ENCODE data around the gene LRRC27. TPM values are rescaled to one million over a fixed set of nuclear protein-coding genes. Genes with fewer than 3 reads are reported as not detected.

LRRC27 gene
- total RNA-seq, 2 experiments from 2014 or later = 2.4 to 2.8 TPM

- CTCF ChIA-PET = no interaction called here
- peaks cover 32% of the 10 kb centered on the region for H3K4me1 Mint-ChIP-seq (ENCODE audit: low read depth)
- TF ChIP-seq CTCF (IDR thresholded peaks at IDR 0.05) = no peak
- no peak overlapping the region for H3K27ac ChIP-seq (ENCODE audit: low read depth in 1 of 2, low read length in 2 of 2)
- no peaks in the 10 kb centered on the region for H3K9me3 Mint-ChIP-seq
- peaks cover 3% of the 10 kb centered on the region for H3K36me3 ChIP-seq (ENCODE audit: insufficient read depth, low read length)
- ATAC-seq (ENCODE audit: poor library complexity) = no peak
- no peak overlapping the region for H3K27ac Mint-ChIP-seq
- no peak overlapping the region for H3K4me3 Mint-ChIP-seq
- H3K27me3 ChIP-seq (ENCODE audit: control insufficient read depth in 1 of 2, insufficient read depth in 2 of 2, low read length in 2 of 2) = no peaks in the 10 kb centered on the region
- no peak for DNase-seq
- H3K27me3 Mint-ChIP-seq = no peaks in the 10 kb centered on the region
- H3K9me3 ChIP-seq (ENCODE audit: control insufficient read depth in 1 of 2, insufficient read depth in 1 of 2, low read length in 2 of 2) = no peaks in the 10 kb centered on the region
- H3K36me3 Mint-ChIP-seq (ENCODE audit: low read depth) = peaks cover 8% of the 10 kb centered on the region
- H3K4me3 ChIP-seq (ENCODE audit: low read length) = no peak overlapping the region
- peaks cover 49% of the 10 kb centered on the region for H3K4me1 ChIP-seq (ENCODE audit: insufficient read depth, low read length)
- POLR2A ChIA-PET = interaction anchor here (0.9 kb wide), 1 partner anchor 25 kb away, joined by 3 read pairs; no protein-coding TSS in a partner anchor
- intact Hi-C loops (cut with DNase I, micrococcal nuclease) = no loop called here
Observed at GRCh38 chr10:132418527-132419416, 86.8 kb downstream of the LRRC27 start.

- CTCF ChIA-PET = interaction anchor here (1.1 kb wide), 1 partner anchor 26 kb away, joined by 4 read pairs; no protein-coding TSS in a partner anchor
- no peak overlapping the region for H3K27ac Mint-ChIP-seq
Observed at GRCh38 chr10:132419538-132420468, 87.8 kb downstream of the LRRC27 start.

More at GRCh38 chr10:132419538-132420468, 87.8 kb downstream of the LRRC27 start:
- Histone ChIP-seq H3K4me1 (ENCODE audit: insufficient read depth, low read length) (peaks cover 49% of the 10 kb centered on the region), H3K27me3 (ENCODE audit: control insufficient read depth in 1 of 2, insufficient read depth in 2 of 2, low read length in 2 of 2) (no peaks in the 10 kb centered on the region), H3K36me3 (ENCODE audit: insufficient read depth, low read length) (peaks cover 3% of the 10 kb centered on the region), H3K4me3 (ENCODE audit: low read length) (no peak overlapping the region), H3K9me3 (ENCODE audit: control insufficient read depth in 1 of 2, insufficient read depth in 1 of 2, low read length in 2 of 2) (no peaks in the 10 kb centered on the region), H3K27ac (ENCODE audit: low read depth in 1 of 2, low read length in 2 of 2) (no peak overlapping the region)
- TF ChIP-seq CTCF (IDR thresholded peaks at IDR 0.05) = no peak
- intact Hi-C loops (cut with DNase I, micrococcal nuclease) = no loop called here
- Mint-ChIP-seq H3K4me1 (ENCODE audit: low read depth) (peaks cover 32% of the 10 kb centered on the region), H3K9me3 (no peaks in the 10 kb centered on the region), H3K4me3 (no peak overlapping the region), H3K27me3 (no peaks in the 10 kb centered on the region), H3K36me3 (ENCODE audit: low read depth) (peaks cover 8% of the 10 kb centered on the region)
- POLR2A ChIA-PET = interaction anchor here (0.9 kb wide), 1 partner anchor 24 kb away, joined by 3 read pairs; no protein-coding TSS in a partner anchor
- ATAC-seq (ENCODE audit: poor library complexity) = no peak
- no peak for DNase-seq
